ENCODE measurements around the gene RAB22A. TPM values are rescaled to one million over a fixed set of nuclear protein-coding genes. Genes with fewer than 3 reads are reported as not detected.

RAB22A gene
- total and polyA plus RNA-seq, 9 of the 15 experiments (the other 6 are each of a cell fraction or from before 2014, with no cell fraction given) = 1.1 to 8.0 (median 6.7) TPM

GRCh38 chr20:58389324-58389967 lies 79.9 kb downstream of the RAB22A start (continued):
- no peak for TF ChIP-seq REST (IDR thresholded peaks at IDR 0.05; ENCODE audit: borderline replicate concordance)
- TF ChIP-seq REST (CRISPR knock-in tag; IDR thresholded peaks at IDR 0.05; ENCODE audit: low read depth) = peak; percentile 61
- TF ChIP-seq DPF2 (IDR thresholded peaks at IDR 0.05) = no peak
- no peak for TF ChIP-seq ZSCAN32 (CRISPR knock-in tag; IDR thresholded peaks at IDR 0.05)
- TF ChIP-seq ARNT (IDR thresholded peaks at IDR 0.05) = no peak
- TF ChIP-seq HDAC6 (IDR thresholded peaks at IDR 0.05; ENCODE audit: low read depth, low read length) = no peak
- no peak for TF ChIP-seq FOXK1 (CRISPR knock-in tag; IDR thresholded peaks at IDR 0.05; ENCODE audit: borderline replicate concordance)
- TF ChIP-seq ZKSCAN8 (CRISPR knock-in tag; IDR thresholded peaks at IDR 0.05) = no peak
